GM21515 (cell line): Measurements from ENCODE around the gene PTPN9.
"Not testable (repeated sequence)": the region's sequence is repeated elsewhere in the genome, so short reads cannot be mapped to it uniquely, and the experiment has no call there.

Source experiments
- ATAC-seq: cut with Tn5 transposase; IDR thresholded peaks from one replicate; pipeline ENCODE4 v1.9.1; 2021; ENCODE audit not compliant: unreplicated experiment

Gene PTPN9

DNA sequence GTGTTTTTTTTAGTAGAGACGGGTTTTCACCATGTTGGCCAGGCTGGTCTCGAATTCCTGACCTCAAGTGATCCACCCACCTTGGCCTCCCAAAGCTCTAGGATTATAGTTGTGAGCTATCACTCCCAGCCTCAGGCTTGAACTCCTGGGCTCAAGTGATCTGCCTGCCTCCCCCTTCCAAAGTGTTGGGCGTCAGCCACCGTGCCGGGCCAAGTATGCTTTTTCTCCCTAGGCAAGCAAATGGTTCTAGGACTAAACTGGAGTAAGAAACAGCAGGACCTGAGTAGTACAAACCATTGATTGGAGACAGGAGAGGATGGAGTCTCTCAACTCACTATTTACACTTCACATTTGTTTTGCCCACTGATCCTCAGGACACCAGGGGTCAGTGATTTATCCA is 4.6 kb upstream of the PTPN9 start:
- ATAC-seq, result no peak

- not testable (repeated sequence) for ATAC-seq
These were observed 3.8 kb upstream of the PTPN9 start for GRCh38 chr15:75582943-75583342.

DNA sequence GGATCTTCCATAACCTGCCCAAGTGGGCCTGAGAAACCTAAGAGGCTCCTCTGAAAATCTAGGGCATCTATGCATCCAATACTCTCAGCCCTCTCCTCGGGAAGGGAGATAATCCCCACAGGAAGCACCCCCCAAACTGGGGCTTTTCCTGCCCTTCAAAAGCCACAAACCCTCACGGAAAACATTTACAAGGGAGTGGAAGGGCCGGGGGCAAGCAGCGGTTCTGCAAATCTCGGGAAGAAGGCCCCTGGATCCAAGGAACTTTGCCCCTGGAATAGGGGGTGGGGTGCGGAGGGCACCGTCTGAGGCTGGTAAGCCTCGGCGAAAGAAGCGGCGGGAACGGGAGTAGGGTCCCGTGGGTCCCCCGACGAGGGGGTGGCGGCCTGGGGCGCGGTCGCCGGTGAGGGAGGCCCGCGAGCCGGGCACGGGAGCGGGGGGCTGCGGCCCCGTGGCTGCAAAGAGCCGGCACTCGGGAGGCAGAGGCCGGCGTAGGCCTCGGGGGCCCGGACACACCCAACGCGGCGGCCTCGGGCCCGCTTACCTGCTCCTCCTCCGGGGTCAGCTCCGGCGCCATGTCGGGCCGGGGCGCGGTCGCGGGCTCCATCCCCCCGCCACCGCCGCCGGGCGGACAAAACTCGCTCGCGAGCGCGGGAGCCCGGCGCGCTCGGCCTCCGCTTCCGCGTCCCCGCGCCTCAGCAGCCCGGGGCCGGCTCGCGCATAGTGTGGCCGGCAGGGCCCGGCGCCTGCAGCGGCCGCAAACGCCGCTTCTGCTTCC is 755 bp downstream of the PTPN9 start:
- no peak for ATAC-seq

DNA sequence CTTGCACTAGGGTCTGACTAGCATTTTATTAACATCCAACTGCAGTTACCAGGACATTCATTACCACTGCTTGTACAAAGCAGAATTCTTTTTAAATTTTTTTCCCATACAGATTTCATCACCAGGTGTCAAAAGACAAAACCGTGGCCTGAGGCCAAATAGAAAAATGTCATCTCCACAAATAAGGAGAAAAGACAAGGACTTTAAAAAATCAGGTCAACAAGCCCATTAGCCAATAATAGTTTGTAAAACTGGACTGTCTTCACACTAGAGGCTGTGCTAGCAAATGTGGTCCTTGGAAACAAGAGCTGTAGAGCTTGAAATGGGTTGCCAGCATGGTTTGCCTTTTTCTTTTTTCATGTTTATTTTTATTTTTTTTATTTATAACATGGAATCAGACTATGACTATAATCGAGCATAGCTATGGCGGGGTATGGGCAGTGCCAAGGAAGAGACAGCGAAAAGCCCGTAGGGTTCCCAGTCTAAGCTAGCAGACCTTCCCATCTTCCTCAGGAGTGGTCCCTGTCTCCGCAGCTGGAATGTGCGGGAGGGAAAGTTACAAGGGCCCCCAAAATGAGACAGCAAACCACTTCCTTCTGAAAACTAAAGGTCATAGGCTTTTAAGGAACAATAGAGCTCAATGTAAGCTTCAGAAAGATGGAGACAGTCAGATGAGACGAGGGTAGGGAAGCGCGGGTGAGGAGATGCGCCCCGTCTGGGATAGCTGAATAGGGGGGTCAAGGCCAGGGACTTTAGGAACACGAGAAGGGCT is 1.5 kb downstream of the PTPN9 start:
- ATAC-seq, result no peak

DNA sequence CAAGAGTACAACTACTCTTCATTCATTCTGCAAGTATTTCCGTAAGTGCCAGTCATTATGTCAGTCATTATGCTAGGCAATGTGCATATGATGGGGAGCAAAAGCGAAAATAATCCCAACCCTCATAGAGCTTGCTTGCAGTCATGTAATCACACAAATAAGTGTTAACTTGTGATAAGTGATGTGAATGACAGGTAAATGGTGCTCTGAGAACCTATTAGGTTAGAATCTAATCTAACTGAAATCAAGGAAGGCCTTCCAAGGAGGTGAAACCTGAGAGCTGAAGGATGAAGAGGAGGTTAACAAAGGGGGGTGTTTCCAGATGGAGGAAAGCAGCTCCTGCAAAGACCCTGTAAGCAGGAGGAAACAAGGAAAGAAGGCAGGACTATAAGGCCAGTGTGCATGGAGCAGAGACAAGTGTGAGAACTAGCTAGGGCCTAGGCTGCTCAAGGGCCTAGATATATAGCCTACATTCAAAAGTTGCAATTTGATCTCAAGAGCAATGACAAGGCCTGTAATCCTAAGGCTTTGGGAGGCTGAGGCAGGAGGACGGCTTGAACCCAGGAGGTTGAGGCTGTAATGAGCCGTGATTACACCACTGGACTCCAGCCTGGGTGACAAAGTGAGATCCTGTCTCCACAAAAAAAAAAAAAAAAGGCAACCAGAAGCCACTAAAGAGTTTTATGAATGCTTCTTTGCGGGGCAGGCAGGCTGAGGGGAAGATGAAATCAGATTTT is 5.3 kb downstream of the PTPN9 start:
- ATAC-seq, result no peak

DNA sequence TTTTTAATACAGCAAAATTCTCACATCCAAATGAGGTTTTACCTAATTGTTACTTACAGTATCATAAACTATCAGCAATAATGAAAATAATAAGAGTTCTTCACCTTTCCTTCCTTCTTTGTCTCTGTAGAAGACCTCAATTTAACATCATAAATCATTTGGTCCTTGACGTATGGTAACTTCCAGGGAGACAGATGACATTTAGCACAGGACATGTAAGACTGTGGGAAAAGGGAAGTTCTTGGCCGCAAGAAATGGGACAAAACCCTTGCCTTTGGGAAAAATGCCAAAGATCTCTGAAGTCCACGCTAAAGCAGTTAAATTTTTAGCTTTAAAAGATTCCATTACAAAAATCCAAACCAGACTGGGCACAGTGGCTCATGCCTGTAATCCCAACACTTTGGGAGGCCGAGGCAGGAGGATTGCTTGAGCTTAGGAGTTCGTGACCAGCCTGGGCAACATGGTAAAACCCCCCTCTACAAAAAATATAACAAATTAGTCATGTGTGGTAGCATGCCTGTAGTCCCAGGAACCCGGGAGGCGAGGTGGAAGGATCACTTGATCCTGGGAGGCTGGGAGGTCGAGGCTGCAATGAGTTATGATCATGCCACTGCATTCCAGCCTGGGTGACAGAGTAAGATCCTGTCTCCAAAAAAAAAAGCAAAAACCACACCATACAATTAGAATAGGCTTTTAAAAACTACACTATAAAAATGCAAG is 8.8 kb downstream of the PTPN9 start:
- no peak for ATAC-seq

DNA sequence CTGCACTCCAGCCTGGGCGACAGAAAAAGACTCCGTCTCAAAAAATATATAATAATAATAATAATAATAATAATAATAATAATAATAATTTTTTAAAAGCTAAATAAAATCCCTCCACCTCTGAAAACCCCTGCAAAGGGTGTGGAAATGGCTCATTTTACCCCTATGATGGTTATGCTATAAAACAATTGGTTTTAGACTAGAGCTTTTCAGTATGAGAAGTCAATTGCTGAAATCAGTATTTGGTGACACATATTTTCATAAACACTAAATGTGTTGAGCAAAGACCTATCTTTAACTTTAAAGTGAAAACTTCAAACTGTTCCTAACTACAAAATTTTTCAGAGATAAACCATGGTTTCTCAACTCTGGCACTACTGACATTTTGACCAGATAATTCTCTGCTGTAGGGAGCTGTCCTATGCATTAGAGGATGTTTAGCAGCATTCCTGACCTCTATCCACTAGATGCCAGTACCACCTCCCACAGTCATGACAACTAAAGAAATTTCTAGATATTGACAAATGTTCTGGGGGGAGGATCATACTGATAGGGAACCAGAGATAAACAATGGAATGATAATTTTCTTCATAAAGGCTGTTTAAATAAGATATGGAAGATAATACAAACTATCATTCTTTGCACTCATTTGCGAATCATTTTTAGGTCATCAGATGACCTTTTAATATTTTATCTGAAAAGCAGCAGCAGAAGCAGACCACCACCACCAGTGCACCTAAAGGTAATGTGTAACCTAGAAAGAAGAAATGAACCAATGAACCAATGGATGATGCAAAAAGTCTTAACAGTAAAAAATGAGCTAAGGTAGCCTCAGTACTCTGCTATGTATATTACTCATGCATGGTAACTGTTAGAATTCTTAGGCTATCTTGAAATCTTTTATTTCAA is 13.8 kb downstream of the PTPN9 start:
- no peak for ATAC-seq

- no peak for ATAC-seq
These were observed 17.2 kb downstream of the PTPN9 start for GRCh38 chr15:75561888-75562287.

- not testable (repeated sequence) for ATAC-seq
These were observed 19.8 kb downstream of the PTPN9 start for GRCh38 chr15:75559360-75559759.

DNA sequence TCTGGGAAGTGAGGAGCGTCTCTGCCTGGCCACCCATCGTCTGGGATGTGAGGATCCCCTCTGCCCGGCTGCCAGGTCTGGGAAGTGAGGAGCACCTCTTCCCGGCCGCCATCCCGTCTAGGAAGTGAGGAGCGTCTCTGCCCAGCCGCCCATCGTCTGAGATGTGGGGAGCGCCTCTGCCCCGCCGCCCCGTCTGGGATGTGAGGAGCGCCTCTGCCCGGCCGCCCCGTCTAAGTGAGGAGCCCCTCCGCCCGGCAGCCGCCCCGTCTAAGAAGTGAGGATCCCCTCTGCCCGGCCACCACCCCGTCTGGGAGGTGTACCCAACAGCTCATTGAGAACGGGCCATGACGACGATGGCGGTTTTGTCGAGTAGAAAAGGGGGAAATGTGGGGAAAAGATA is 20.2 kb downstream of the PTPN9 start:
- not testable (repeated sequence) for ATAC-seq

- ATAC-seq, result no peak
These were observed 24.4 kb downstream of the PTPN9 start for GRCh38 chr15:75554717-75555116.

- no peak for ATAC-seq
These were observed 25.5 kb downstream of the PTPN9 start for GRCh38 chr15:75553659-75554058.

DNA sequence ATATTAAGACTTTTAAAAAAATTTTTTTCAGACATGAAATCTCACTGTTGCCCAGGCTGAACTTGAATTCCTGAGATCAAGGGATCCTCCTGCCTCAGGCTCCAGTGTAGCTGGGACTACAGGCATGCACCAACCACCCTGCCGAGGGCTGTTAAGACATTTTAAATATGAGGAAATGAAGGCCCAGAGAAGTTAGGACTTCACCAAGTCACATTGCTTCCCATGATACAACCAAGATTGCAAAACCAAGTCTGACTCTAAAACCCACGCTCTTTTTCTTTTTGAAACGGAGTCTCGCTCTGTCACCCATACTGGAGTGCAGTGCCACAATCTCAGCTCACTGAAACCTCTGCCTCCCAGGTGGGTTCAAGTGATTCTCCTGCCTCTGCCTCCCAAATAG is 28.0 kb downstream of the PTPN9 start:
- no peak for ATAC-seq

DNA sequence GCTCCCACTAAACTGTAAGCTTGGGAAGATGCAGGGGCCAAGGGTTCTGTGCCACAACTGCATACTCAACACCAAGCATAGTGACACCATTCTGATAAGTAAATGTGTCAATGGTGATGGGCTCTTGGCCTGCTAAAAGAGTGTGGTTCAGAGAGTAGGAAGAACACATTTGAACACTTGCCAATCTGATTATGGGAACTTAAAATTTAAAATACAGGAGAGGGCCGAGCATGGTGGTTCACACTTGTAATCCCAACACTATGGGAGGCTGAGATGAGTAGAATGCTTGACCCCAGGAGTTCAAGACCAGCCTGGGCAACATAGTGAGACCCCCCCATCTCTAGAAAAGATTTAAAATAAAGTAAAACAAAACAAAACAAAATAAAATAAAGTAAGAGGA is 34.1 kb downstream of the PTPN9 start:
- no peak for ATAC-seq

GRCh38 chr15:75544359-75544758 is 34.8 kb downstream of the PTPN9 start:
- ATAC-seq, result no peak

DNA sequence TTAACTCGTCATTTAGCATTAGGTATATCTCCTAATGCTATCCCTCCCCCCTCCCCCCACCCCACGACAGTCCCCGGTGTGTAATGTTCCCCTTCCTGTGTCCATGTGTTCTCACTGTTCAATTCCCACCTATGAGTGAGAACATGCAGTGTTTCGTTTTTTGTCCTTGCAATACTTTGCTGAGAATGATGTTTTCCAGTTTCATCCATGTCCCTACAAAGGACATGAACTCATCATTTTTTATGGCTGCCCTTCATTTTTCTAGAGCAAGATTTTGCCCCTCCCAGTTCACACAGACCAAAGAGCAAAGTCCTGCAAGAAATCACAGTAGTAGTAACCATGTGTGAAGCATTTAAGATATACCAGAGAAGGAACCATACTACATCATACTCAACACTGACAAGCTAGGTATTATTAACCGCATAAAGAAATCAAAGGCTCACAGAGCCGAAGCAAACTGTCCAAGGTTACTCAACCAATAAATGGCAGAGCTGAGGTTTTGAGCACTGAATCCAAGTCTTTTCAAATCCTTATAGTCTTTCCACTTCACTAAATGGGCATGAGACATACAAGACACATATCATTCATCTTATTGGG is 36.1 kb downstream of the PTPN9 start:
- ATAC-seq, result not testable (repeated sequence)

DNA sequence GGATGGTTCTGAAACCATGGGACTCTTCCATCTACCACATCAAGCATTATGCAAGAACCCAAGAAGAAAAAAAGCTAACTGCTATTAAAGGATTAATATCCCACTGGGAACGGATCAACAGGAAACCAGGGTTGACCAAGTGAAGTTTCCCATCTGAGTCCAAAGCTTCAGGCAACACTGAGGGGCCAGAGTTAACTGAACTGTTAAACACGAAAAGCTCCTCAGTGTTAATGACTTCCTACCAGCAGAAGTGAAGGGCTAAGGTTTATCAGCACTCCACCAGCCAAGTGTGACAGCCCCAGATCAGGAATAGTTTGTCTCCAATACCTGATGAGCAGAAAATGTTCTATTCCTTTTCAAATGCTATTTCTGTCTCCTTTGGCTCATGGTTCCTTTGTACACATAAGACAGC is 36.7 kb downstream of the PTPN9 start:
- no peak for ATAC-seq

DNA sequence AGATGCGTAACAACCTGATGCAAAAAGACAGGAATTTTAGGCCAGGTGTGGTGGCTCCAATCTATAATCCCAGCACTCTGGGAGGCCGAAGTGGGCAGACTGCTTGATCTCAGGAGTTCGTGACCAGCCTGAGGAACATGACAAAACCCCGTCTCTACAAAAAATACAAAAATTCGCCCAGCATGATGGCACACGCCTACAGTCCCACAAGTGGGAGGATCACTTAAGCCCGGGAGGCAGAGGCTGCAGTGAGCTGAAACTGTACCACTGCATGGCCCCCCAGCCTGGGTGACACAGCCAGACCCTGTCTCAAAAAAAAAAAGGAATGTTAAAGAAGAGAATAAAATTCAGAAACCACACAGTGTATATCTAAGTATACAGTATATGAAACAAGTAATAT is 40.7 kb downstream of the PTPN9 start:
- no peak for ATAC-seq

- ATAC-seq, result no peak
These were observed 45.2 kb downstream of the PTPN9 start for GRCh38 chr15:75533945-75534344.
